HCT116 (cell line): Measurements from ENCODE around the gene RNF39. TPM values are rescaled to one million over a fixed set of nuclear protein-coding genes. Genes with fewer than 3 reads are reported as not detected.

Experiments
- ATAC-seq: fragments of 200-7000 bp; cut with Tn5 transposase; 2 replicates; pipeline ENCODE4 v1.9.1; 2020; ENCODE audit warnings: mild to moderate bottlenecking, moderate library complexity
- BruUV-seq: library from RNA; stranded (reverse); fragments of 400-500 nt; replicated peaks from 2 replicates; lab custom pipeline; 2021; lab: Mats Ljungman, UMichigan
- CTCF ChIA-PET: fragments of 300-600 bp; sonication (Branson Sonifier 250); formaldehyde crosslinking; loops from one replicate; lab custom pipeline; 2021; ENCODE audit warnings: antibody characterized with exemption; lab: Charles Lee
- POLR2A ChIA-PET: fragments of 300-600, 350-600 bp; sonication (Branson Sonifier 250); formaldehyde crosslinking; loops from one replicate; lab custom pipeline; 2021; ENCODE audit warnings: antibody characterized with exemption; lab: Charles Lee
- RAD21 ChIA-PET, 2 experiments: fragments of 300-600 bp; sonication (Branson Sonifier 250); formaldehyde crosslinking; loops; one replicate each; lab custom pipeline; 2023; ENCODE audit warnings: low total read pairs in 2 of 2; ENCODE audit not compliant: uncharacterized antibody in 2 of 2, unreplicated experiment in 2 of 2, low non-redundant PET in 1 of 2; lab: Charles Lee
- DNase-seq: peaks from one replicate; pipeline ENCODE4 v3.0.0-alpha.2; 2010; ENCODE audit warnings: low read depth, low spot score
- H2AFZ ChIP-seq: fragments of 200-600 bp; shearing (Covaris generic), sonication (generic); 2 replicates; pipeline ENCODE4 v1.6.1; 2017; ENCODE audit warnings: low read depth, mixed run types, mixed read lengths, antibody characterized with exemption, low read length; ENCODE audit not compliant: poor library complexity, severe bottlenecking
- H3K27ac ChIP-seq: 2 replicates; pipeline ENCODE4 v1.5.1; 2012; ENCODE audit warnings: low read depth, low read length
- H3K27me3 ChIP-seq: fragments of 200-600 bp; sonication (generic); 2 replicates; pipeline ENCODE4 v1.6.1; 2016; ENCODE audit warnings: mixed run types, low read length, mixed read lengths; ENCODE audit not compliant: insufficient read depth
- H3K36me3 ChIP-seq, 2 experiments: fragments of 200-500 bp in 1 of 2; fragments of 200-600 bp in 1 of 2; sonication (Bioruptor generic) in 1 of 2; sonication (generic) in 1 of 2; 2 replicates each; pipeline versions ENCODE4 v1.5.1 to v1.6.1; 2014 to 2016; ENCODE audit warnings: low read length in 2 of 2, inconsistent platforms in 1 of 2, mixed read lengths in 1 of 2, mixed run types in 1 of 2; ENCODE audit not compliant: insufficient read depth in 2 of 2, control insufficient read depth in 1 of 2
- H3K4me1 ChIP-seq, 2 experiments: fragments of 200-600 bp in 1 of 2; sonication (generic) in 1 of 2; 2 replicates each; pipeline versions ENCODE4 v1.5.1 to v1.6.1; 2012 to 2017; ENCODE audit warnings: low read length in 2 of 2, inconsistent platforms in 1 of 2, mild to moderate bottlenecking in 1 of 2, mixed read lengths in 1 of 2, mixed run types in 1 of 2, moderate library complexity in 1 of 2; ENCODE audit not compliant: insufficient read depth in 2 of 2, control insufficient read depth in 1 of 2
- H3K4me2 ChIP-seq: fragments of 200-600 bp; sonication (generic); 2 replicates; pipeline ENCODE4 v1.6.1; 2017; ENCODE audit warnings: mixed run types, low read length, mixed read lengths
- H3K4me3 ChIP-seq, 2 experiments: fragments of 200-600 bp in 1 of 2; sonication (generic) in 1 of 2; replicated peaks in 1 of 2; 2 replicates each; pipeline ENCODE4 v1.5.1; 2011 to 2016; ENCODE audit warnings: low read length in 2 of 2, control low read depth in 1 of 2, low read depth in 1 of 2, mild to moderate bottlenecking in 1 of 2, mixed read lengths in 1 of 2, mixed run types in 1 of 2
- H3K79me2 ChIP-seq: fragments of 200-600 bp; sonication (generic); 2 replicates; pipeline ENCODE4 v1.6.1; 2017; ENCODE audit warnings: mild to moderate bottlenecking, mixed run types, low read length, moderate library complexity, mixed read lengths; ENCODE audit not compliant: insufficient read depth
- H3K9ac ChIP-seq: fragments of 200-600 bp; sonication (generic); 2 replicates; pipeline ENCODE4 v1.6.1; 2016; ENCODE audit warnings: low read length, mixed read lengths
- H3K9me2 ChIP-seq: fragments of 200-600 bp; sonication (generic), shearing (Covaris generic); 2 replicates; pipeline ENCODE4 v1.6.1; 2017; ENCODE audit warnings: mixed run types, mild to moderate bottlenecking, moderate library complexity; ENCODE audit not compliant: insufficient read depth
- H3K9me3 ChIP-seq, 2 experiments: fragments of 200-500 bp in 1 of 2; fragments of 200-600 bp in 1 of 2; sonication (Bioruptor generic) in 1 of 2; sonication (generic) in 1 of 2; 2 replicates each; pipeline ENCODE4 v1.6.1; 2014 to 2017; ENCODE audit warnings: low read length in 2 of 2, mixed read lengths in 2 of 2, inconsistent platforms in 1 of 2, low read depth in 1 of 2, mild to moderate bottlenecking in 1 of 2, mixed run types in 1 of 2, moderate library complexity in 1 of 2; ENCODE audit not compliant: control insufficient read depth in 1 of 2, insufficient read depth in 1 of 2
- H4K20me1 ChIP-seq: fragments of 200-600 bp; sonication (generic), shearing (Covaris generic); 2 replicates; pipeline ENCODE4 v1.6.1; 2017; ENCODE audit warnings: mixed run types, mild to moderate bottlenecking, moderate library complexity; ENCODE audit not compliant: insufficient read depth
- ATF3 ChIP-seq: IDR thresholded peaks from 2 replicates; pipeline ENCODE4 v1.6.1; 2012
- CBX3 ChIP-seq: IDR thresholded peaks from 2 replicates; pipeline ENCODE4 v1.6.1; 2012; ENCODE audit warnings: low read depth
- ELF1 ChIP-seq: IDR thresholded peaks from 2 replicates; pipeline ENCODE4 v1.6.1; 2012; ENCODE audit warnings: low read depth, borderline replicate concordance
- EZH2 ChIP-seq: fragments of 200-600 bp; sonication (generic); IDR thresholded peaks from 2 replicates; pipeline ENCODE4 v1.6.1; 2017; ENCODE audit warnings: antibody characterized with exemption, mixed run types
- JUND ChIP-seq: IDR thresholded peaks from 2 replicates; pipeline ENCODE4 v1.6.1; 2012
- RAD21 ChIP-seq: IDR thresholded peaks from 2 replicates; pipeline ENCODE4 v1.6.1; 2012; ENCODE audit warnings: low read depth, mild to moderate bottlenecking
- REST ChIP-seq: IDR thresholded peaks from 2 replicates; pipeline ENCODE4 v1.6.1; 2012; ENCODE audit warnings: low read depth
- SP1 ChIP-seq: IDR thresholded peaks from 2 replicates; pipeline ENCODE4 v1.6.1; 2012; ENCODE audit warnings: low read depth
- ZFX ChIP-seq: fragments of 450-650 bp; IDR thresholded peaks from 2 replicates; pipeline ENCODE4 v1.6.1; 2017
- intact Hi-C: fragments of 100-400 bp; cut with micrococcal nuclease; formaldehyde crosslinking; loops from 2 replicates; pipeline ENCODE4 v1.10.0; 2022
- total RNA-seq: library from RNA; stranded (reverse); gene quantifications from one replicate; pipeline ENCODE4 v1.2.1, GENCODE V29; 2021; ENCODE audit not compliant: unreplicated experiment

Gene RNF39
- total RNA-seq, 1 experiment from 2014 or later = 0.22 TPM

- H3K4me1 ChIP-seq = peaks cover 11 to 19% of the 10 kb centered on the region in 2 experiments
- ChIA-PET CTCF (no interaction called here), RAD21 (no interaction called here), POLR2A (no interaction called here)
- intact Hi-C loops = no loop called here
- H3K27me3 ChIP-seq = no peaks in the 10 kb centered on the region
- BruUV-seq = no TSS peak
- no peak overlapping the region for H3K4me2 ChIP-seq
- no peaks in the 10 kb centered on the region for H3K9me3 ChIP-seq
- H4K20me1 ChIP-seq = no peaks in the 10 kb centered on the region
- no peak for TF ChIP-seq ELF1
- no peak for TF ChIP-seq EZH2
- TF ChIP-seq SP1 = no peak
- TF ChIP-seq ZFX = no peak
- no peak for TF ChIP-seq RAD21
- TF ChIP-seq CBX3 = no peak
- TF ChIP-seq ATF3 = no peak
- no peak for TF ChIP-seq JUND
- TF ChIP-seq REST = no peak
- DNase-seq (no peak), ATAC-seq (no peak)
- no peak overlapping the region for H3K4me3 ChIP-seq
- H3K36me3 ChIP-seq = 0 out of 4 replicates have a peak, but pooled peaks cover 0 to 2% of the 10 kb centered on the region in 2 experiments
- H3K9me2 ChIP-seq = no peaks in the 10 kb centered on the region
- no peak overlapping the region for H3K9ac ChIP-seq
- H2AFZ ChIP-seq = no peak overlapping the region
- no peaks in the 10 kb centered on the region for H3K79me2 ChIP-seq
- no peak overlapping the region for H3K27ac ChIP-seq
These were observed 1.9 kb downstream of the RNF39 start for GRCh38 chr6:30073489-30074235.
